ENCODE data around the gene CLDN3.
"Not testable (repeated sequence)": the region's sequence is repeated elsewhere in the genome, so short reads cannot be mapped to it uniquely, and the experiment has no call there.

Gene CLDN3

DNA sequence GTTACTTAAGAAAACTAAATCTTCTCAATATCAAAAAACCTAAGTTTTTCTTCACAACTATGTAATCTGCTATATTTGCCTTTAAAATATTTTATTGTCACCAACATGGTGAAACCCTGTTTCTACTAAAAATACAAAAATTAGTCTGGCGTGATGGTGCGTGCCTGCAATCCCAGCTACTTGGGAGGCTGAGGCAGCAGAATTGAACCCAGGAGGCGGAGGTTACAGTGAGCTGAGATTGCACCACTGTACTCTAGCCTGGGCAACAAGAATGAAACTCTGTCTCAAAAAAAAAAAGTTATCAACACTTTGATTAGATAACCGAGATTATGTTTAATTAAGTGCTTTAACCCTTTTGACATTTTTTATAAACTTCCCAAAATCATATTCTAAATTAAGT lies 32.4 kb upstream of the CLDN3 start:
- TF ChIP-seq CTCF (IDR thresholded peaks at IDR 0.05; ENCODE audit: low read depth, low read length): no peak
- no peak for DNase-seq (ENCODE audit: extremely low read depth, low read depth)

- no peak for TF ChIP-seq CTCF (IDR thresholded peaks at IDR 0.05; ENCODE audit: low read depth, low read length)
- DNase-seq (ENCODE audit: extremely low read depth, low read depth): no peak
These were observed 31.5 kb upstream of the CLDN3 start for GRCh38 chr7:73801577-73801976.

GRCh38 chr7:73799282-73800141 lies 29.4 kb upstream of the CLDN3 start:
- TF ChIP-seq CTCF (IDR thresholded peaks at IDR 0.05; ENCODE audit: low read depth, low read length): no peak
- DNase-seq (ENCODE audit: extremely low read depth, low read depth): no peak

GRCh38 chr7:73797176-73797575 lies 27.1 kb upstream of the CLDN3 start:
- DNase-seq (ENCODE audit: extremely low read depth, low read depth): not testable (repeated sequence)

GRCh38 chr7:73796656-73797055 lies 26.6 kb upstream of the CLDN3 start:
- not testable (repeated sequence) for DNase-seq (ENCODE audit: extremely low read depth, low read depth)

DNA sequence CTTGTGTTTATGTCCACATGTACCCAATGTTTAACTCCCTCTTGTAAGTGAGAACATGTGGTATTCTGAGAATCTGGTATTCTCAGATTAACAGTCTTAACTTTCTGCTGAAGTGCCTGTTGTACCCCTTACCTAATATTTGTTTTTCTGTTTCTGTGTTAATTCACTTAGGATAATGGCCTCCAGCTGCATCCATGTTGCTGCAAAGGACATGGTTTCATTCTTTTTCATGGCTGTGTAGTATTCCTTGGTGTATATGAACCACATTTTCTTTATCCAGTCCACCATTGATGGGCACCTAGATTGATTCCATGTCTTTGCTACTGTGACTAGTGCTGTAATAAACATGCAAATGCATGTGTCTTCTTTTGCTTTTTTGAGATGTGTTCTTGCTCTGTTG lies 25.1 kb upstream of the CLDN3 start:
- DNase-seq (ENCODE audit: extremely low read depth, low read depth): not testable (repeated sequence)

GRCh38 chr7:73791170-73791690 lies 21.2 kb upstream of the CLDN3 start:
- DNase-seq (ENCODE audit: extremely low read depth, low read depth): not testable (repeated sequence)

DNA sequence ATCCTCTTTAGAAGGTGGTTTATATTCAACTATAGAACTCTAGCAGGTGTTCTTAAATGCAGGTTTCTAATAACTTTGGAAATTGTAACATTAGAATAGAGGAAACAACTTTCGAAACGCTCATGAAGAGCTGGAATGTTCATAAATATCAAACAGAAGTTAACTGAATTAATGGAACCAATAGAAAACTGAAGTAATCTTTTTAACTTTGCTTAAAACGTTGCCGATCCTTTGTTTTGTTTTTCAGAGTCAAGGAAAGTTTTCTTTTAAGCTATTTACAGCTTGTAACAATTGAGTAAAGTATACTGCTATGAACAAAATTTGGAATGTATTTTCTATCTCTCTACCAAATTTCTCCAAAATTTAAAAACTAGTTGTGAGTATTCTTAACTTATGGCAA lies 19.0 kb upstream of the CLDN3 start:
- TF ChIP-seq CTCF (IDR thresholded peaks at IDR 0.05; ENCODE audit: low read depth, low read length): no peak
- no peak for DNase-seq (ENCODE audit: extremely low read depth, low read depth)

GRCh38 chr7:73787786-73788048 lies 17.6 kb upstream of the CLDN3 start:
- not testable (repeated sequence) for DNase-seq (ENCODE audit: extremely low read depth, low read depth)

- no peak for DNase-seq (ENCODE audit: extremely low read depth, low read depth)
- no peak for TF ChIP-seq CTCF (IDR thresholded peaks at IDR 0.05; ENCODE audit: low read depth, low read length)
These were observed 16.5 kb upstream of the CLDN3 start for GRCh38 chr7:73786588-73786987.

Measured in AG09319 (cell line).